ENCODE measurements around the gene KLHL5.
"Not testable (repeated sequence)": the region's sequence is repeated elsewhere in the genome, so short reads cannot be mapped to it uniquely, and the experiment has no call there.

KLHL5 gene

GRCh38 chr4:39114436-39114835, 52.4 kb downstream of the KLHL5 start:
- DNase-seq, result no peak

GRCh38 chr4:39118034-39118658, 56.1 kb downstream of the KLHL5 start:
- DNase-seq, result no peak

GRCh38 chr4:39120418-39120817, 58.4 kb downstream of the KLHL5 start:
- no peak for DNase-seq

GRCh38 chr4:39124885-39125599, 63.0 kb downstream of the KLHL5 start:
- no peak for DNase-seq

- no peak for DNase-seq
Observed at GRCh38 chr4:39125600-39125985, 63.6 kb downstream of the KLHL5 start.

GRCh38 chr4:39126256-39127095, 64.4 kb downstream of the KLHL5 start:
- DNase-seq, result no peak

- no peak for DNase-seq
Observed at GRCh38 chr4:39133623-39134022, 71.6 kb downstream of the KLHL5 start.

- DNase-seq, result no peak
Observed at GRCh38 chr4:39134683-39135306, 72.8 kb downstream of the KLHL5 start.

- not testable (repeated sequence) for DNase-seq
Observed at GRCh38 chr4:39138227-39138626, 76.2 kb downstream of the KLHL5 start.

- DNase-seq, result no peak
Observed at GRCh38 chr4:39146211-39146610, 84.2 kb downstream of the KLHL5 start.

- DNase-seq, result no peak
Observed at GRCh38 chr4:39154009-39154408, 92.0 kb downstream of the KLHL5 start.

GRCh38 chr4:39157520-39157919, 95.5 kb downstream of the KLHL5 start:
- DNase-seq, result no peak

- no peak for DNase-seq
Observed at GRCh38 chr4:39166177-39166576, 104.1 kb downstream of the KLHL5 start.

- DNase-seq, result no peak
Observed at GRCh38 chr4:39166669-39167068, 104.6 kb downstream of the KLHL5 start.

GRCh38 chr4:39169426-39169825, 107.4 kb downstream of the KLHL5 start:
- DNase-seq, result no peak

- no peak for DNase-seq
Observed at GRCh38 chr4:39170301-39170700, 108.3 kb downstream of the KLHL5 start.

Data from activated CD4-positive, CD25-positive, alpha-beta regulatory T cell (primary cell).